Measurements from ENCODE around the gene MAGI1. TPM values are rescaled to one million over a fixed set of nuclear protein-coding genes. Genes with fewer than 3 reads are reported as not detected.

MAGI1 gene
- polyA plus RNA-seq, 3 donors, result not detected

DNA sequence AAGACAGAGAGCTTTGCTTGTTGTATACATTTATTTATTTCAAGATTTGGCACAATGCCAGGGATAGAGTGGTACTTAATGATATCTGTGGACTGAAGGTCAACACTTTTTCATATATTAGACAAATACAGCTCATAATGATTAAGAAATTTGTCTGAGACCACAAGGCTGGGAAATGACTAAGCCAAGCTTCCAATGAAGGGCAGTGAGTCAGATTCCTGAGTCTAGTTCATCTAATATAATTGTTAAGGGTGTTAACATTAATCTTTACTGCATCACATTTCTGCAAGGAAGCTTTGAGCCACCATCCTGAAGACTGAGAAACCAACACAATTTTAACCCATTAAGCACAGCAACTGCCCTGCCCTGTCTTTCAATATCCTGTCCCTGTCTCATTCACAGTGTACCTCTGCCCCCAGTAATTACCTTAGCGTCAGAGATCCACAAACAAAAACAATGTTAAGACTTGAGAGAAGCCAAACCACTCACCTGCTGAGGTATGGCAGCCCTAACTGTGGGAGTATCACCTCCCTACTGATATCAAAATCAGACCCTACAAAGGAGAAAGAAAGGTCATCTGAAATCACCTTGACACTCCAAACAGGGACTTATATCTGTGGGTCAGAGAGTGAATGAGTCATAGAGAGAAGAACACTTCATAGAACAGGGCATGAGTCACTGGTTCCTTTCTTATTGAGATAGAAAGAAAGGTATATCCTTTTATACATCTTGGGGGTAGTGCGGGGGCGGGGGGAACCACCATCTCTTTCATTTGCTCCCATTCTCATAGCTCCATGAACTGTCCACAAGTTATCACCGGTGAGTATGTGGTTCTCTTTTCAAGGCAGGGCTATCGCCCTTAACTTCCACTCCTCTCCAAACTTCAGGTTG lies 74.7 kb downstream of the MAGI1 start:
- no peak overlapping the region for H3K4me2 ChIP-seq (replicated peaks; ENCODE audit: extremely low read depth, low read length, poor library complexity, severe bottlenecking)
- intact Hi-C loops (cut with micrococcal nuclease), result no loop called here
- no peak overlapping the region for H3K27ac ChIP-seq (ENCODE audit: low read depth in 1 of 2, low read length in 2 of 2)

GRCh38 chr3:65961733-65962132 lies 77.0 kb downstream of the MAGI1 start:
- H2AFZ ChIP-seq (ENCODE audit: insufficient read depth, low read depth, low read length, poor library complexity, severe bottlenecking), result no peak overlapping the region
- intact Hi-C loops (cut with micrococcal nuclease), result no loop called here

More for the DNA sequence above, 74.7 kb downstream of the MAGI1 start:
- H3K4me3 ChIP-seq (replicated peaks in 1 of 3; ENCODE audit: low read depth in 2 of 3, low read length in 3 of 3), result no peak overlapping the region
- H3K36me3 ChIP-seq (replicated peaks in 1 of 2; ENCODE audit: control insufficient read depth in 1 of 2, insufficient read depth in 2 of 2, low read length in 2 of 2), result no peaks in the 10 kb centered on the region
- no peak for TF ChIP-seq CTCF (IDR thresholded peaks at IDR 0.05)
- no peaks in the 10 kb centered on the region for H3K9me3 ChIP-seq (replicated peaks in 1 of 2; ENCODE audit: control insufficient read depth in 1 of 2, insufficient read depth in 1 of 2, low read length in 2 of 2)
- no peaks in the 10 kb centered on the region for H4K20me1 ChIP-seq (ENCODE audit: insufficient read depth, low read length)
- no peaks in the 10 kb centered on the region for H3K79me2 ChIP-seq (ENCODE audit: insufficient read depth, low read length)
- no peak overlapping the region for H3K9ac ChIP-seq (ENCODE audit: insufficient read depth, low read length, poor library complexity, severe bottlenecking)
- 94% methylated on average over 3 of the region's 5 CpGs for WGBS (ENCODE audit: insufficient coverage)
- Mint-ChIP-seq H3K4me1 (no peaks in the 10 kb centered on the region), H3K4me3 (no peak overlapping the region), H3K36me3 (no peaks in the 10 kb centered on the region), H3K27me3 (ENCODE audit: low read depth in 3 of 3) (peaks cover 0 to 2% (median 0%) of the 10 kb centered on the region in 3 donors), H3K27ac (no peak overlapping the region), H3K9me3 (peaks cover 0 to 5% (median 2%) of the 10 kb centered on the region in 7 donors)
- H2AFZ ChIP-seq (ENCODE audit: insufficient read depth, low read depth, low read length, poor library complexity, severe bottlenecking), result no peak overlapping the region
- H3K4me1 ChIP-seq (ENCODE audit: control insufficient read depth in 1 of 2, insufficient read depth in 2 of 2, low read length in 2 of 2), result no peaks in the 10 kb centered on the region
- no peaks in the 10 kb centered on the region for H3K27me3 ChIP-seq (ENCODE audit: control insufficient read depth in 2 of 2, insufficient read depth in 2 of 2, low read length in 2 of 2)
- DNase-seq, result no peak

More at GRCh38 chr3:65961733-65962132, 77.0 kb downstream of the MAGI1 start:
- Histone ChIP-seq H3K9ac (ENCODE audit: insufficient read depth, low read length, poor library complexity, severe bottlenecking) (no peak overlapping the region), H4K20me1 (ENCODE audit: insufficient read depth, low read length) (no peaks in the 10 kb centered on the region), H3K4me1 (ENCODE audit: control insufficient read depth in 1 of 2, insufficient read depth in 2 of 2, low read length in 2 of 2) (no peaks in the 10 kb centered on the region), H3K4me3 (replicated peaks in 1 of 3; ENCODE audit: low read depth in 2 of 3, low read length in 3 of 3) (no peak overlapping the region), H3K27ac (ENCODE audit: low read depth in 1 of 2, low read length in 2 of 2) (no peak overlapping the region), H3K79me2 (ENCODE audit: insufficient read depth, low read length) (no peaks in the 10 kb centered on the region), H3K27me3 (ENCODE audit: control insufficient read depth in 2 of 2, insufficient read depth in 2 of 2, low read length in 2 of 2) (no peaks in the 10 kb centered on the region), H3K4me2 (replicated peaks; ENCODE audit: extremely low read depth, low read length, poor library complexity, severe bottlenecking) (no peak overlapping the region), H3K9me3 (replicated peaks in 1 of 2; ENCODE audit: control insufficient read depth in 1 of 2, insufficient read depth in 1 of 2, low read length in 2 of 2) (no peaks in the 10 kb centered on the region), H3K36me3 (replicated peaks in 1 of 2; ENCODE audit: control insufficient read depth in 1 of 2, insufficient read depth in 2 of 2, low read length in 2 of 2) (no peaks in the 10 kb centered on the region)
- Mint-ChIP-seq H3K4me3 (no peak overlapping the region), H3K4me1 (no peaks in the 10 kb centered on the region), H3K9me3 (peaks cover 0 to 8% (median 0%) of the 10 kb centered on the region in 7 donors), H3K27ac (no peak overlapping the region), H3K36me3 (no peaks in the 10 kb centered on the region), H3K27me3 (ENCODE audit: low read depth in 3 of 3) (peaks cover 2 to 4% (median 2%) of the 10 kb centered on the region in 3 donors)
- WGBS (ENCODE audit: insufficient coverage), result no CpG with 5 or more reads among the region's 3 CpGs
- no peak for DNase-seq
- no peak for TF ChIP-seq CTCF (IDR thresholded peaks at IDR 0.05)

Data from CD14-positive monocyte (primary cell).